Urothelium cell line (cell line): ENCODE results near the gene MRPL54.

Experiments
- DNase-seq: peaks from one replicate; pipeline ENCODE4 v3.0.0; 2011; ENCODE audit warnings: low spot score, mixed read lengths
- FAIRE-seq: peaks from 2 replicates; lab custom pipeline; 2011; peaks lifted over from hg19 to GRCh38; lab: Jason Lieb, UNC

MRPL54 gene

GRCh38 chr19:3767050-3767449 is 4.6 kb downstream of the MRPL54 start:
- no peak for FAIRE-seq
- DNase-seq: no peak

GRCh38 chr19:3768015-3768747 is 5.7 kb downstream of the MRPL54 start:
- DNase-seq (no peak), FAIRE-seq (no peak)

- FAIRE-seq: no peak
These were observed 6.2 kb downstream of the MRPL54 start for GRCh38 chr19:3768748-3769099.

GRCh38 chr19:3769494-3769893 is 7.0 kb downstream of the MRPL54 start:
- no peak for FAIRE-seq

More at GRCh38 chr19:3768748-3769099, 6.2 kb downstream of the MRPL54 start:
- no peak for DNase-seq

GRCh38 chr19:3770136-3770999 is 7.9 kb downstream of the MRPL54 start:
- no peak for DNase-seq
- FAIRE-seq: no peak

More at GRCh38 chr19:3769494-3769893, 7.0 kb downstream of the MRPL54 start:
- no peak for DNase-seq

- FAIRE-seq: no peak
- DNase-seq: no peak
These were observed 8.8 kb downstream of the MRPL54 start for GRCh38 chr19:3771000-3771905.

GRCh38 chr19:3771906-3772455 is 9.5 kb downstream of the MRPL54 start, which contains the start of gene RAX2:
Gene RAX2, minus strand, starts transcription at chr19:3772228. Its CDS starts 486 bp downstream, at chr19:3771742.
- FAIRE-seq (no peak), DNase-seq (no peak)

- no peak for DNase-seq
- FAIRE-seq: no peak
These were observed 11.5 kb downstream of the MRPL54 start for GRCh38 chr19:3773814-3774515.

GRCh38 chr19:3774621-3775373 is 12.3 kb downstream of the MRPL54 start:
- FAIRE-seq: no peak

GRCh38 chr19:3775374-3775711 is 12.9 kb downstream of the MRPL54 start:
- FAIRE-seq (no peak), DNase-seq (no peak)

More at GRCh38 chr19:3774621-3775373, 12.3 kb downstream of the MRPL54 start:
- no peak for DNase-seq

- FAIRE-seq (no peak), DNase-seq (no peak)
These were observed 13.3 kb downstream of the MRPL54 start for GRCh38 chr19:3775831-3776230.

- peak; percentile 67 for FAIRE-seq
- DNase-seq: no peak
These were observed 14.1 kb downstream of the MRPL54 start for GRCh38 chr19:3776479-3777040.

- FAIRE-seq (no peak), DNase-seq (no peak)
These were observed 15.8 kb downstream of the MRPL54 start for GRCh38 chr19:3778104-3778867.

- DNase-seq (no peak), FAIRE-seq (no peak)
These were observed 16.6 kb downstream of the MRPL54 start for GRCh38 chr19:3778899-3779723.

GRCh38 chr19:3780786-3781304 is 18.4 kb downstream of the MRPL54 start:
- FAIRE-seq (no peak), DNase-seq (no peak)

GRCh38 chr19:3781603-3782002 is 19.1 kb downstream of the MRPL54 start:
- no peak for DNase-seq
- no peak for FAIRE-seq

- FAIRE-seq (no peak), DNase-seq (no peak)
These were observed 19.8 kb downstream of the MRPL54 start for GRCh38 chr19:3782330-3782729.
